Fibroblast of the aortic adventitia (primary cell): Measurements from ENCODE around the gene TOLLIP. TPM values are rescaled to one million over a fixed set of nuclear protein-coding genes. Genes with fewer than 3 reads are reported as not detected.

Source experiments
- DNase-seq: peaks from one replicate; pipeline ENCODE4 v3.0.0-alpha.2; 2010; ENCODE audit warnings: low read depth
- H3K4me3 ChIP-seq: 2 replicates; pipeline ENCODE4 v1.5.1; 2011; ENCODE audit warnings: low read depth, mild to moderate bottlenecking, control low read depth, low read length, moderate library complexity
- CTCF ChIP-seq: IDR thresholded peaks from 2 replicates; pipeline ENCODE4 v1.5.1; 2011; ENCODE audit warnings: mild to moderate bottlenecking, low read length, control low read depth, inconsistent platforms; ENCODE audit not compliant: insufficient read depth
- total RNA-seq: library from RNA; depleted of rRNA; stranded (reverse); fragments of >200 nt; gene quantifications from 2 replicates; pipeline ENCODE4 v1.2.3, GENCODE V29; 2012; ENCODE audit warnings: low replicate concordance

Gene TOLLIP
- total RNA-seq, 1 donor, result 25.4 TPM

- TF ChIP-seq CTCF, result no peak
- no peak for DNase-seq
- no peak overlapping the region for H3K4me3 ChIP-seq
These were observed 50.9 kb downstream of the TOLLIP start for GRCh38 chr11:1258401-1259075.

GRCh38 chr11:1257916-1258315, 51.5 kb downstream of the TOLLIP start:
- DNase-seq, result no peak
- H3K4me3 ChIP-seq, result no peak overlapping the region
- no peak for TF ChIP-seq CTCF

- TF ChIP-seq CTCF, result no peak
- no peak overlapping the region for H3K4me3 ChIP-seq
- DNase-seq, result no peak
These were observed 52.1 kb downstream of the TOLLIP start for GRCh38 chr11:1257366-1257765.

- no peak overlapping the region for H3K4me3 ChIP-seq
- TF ChIP-seq CTCF, result no peak
- no peak for DNase-seq
These were observed 53.0 kb downstream of the TOLLIP start for GRCh38 chr11:1256257-1257045.

- no peak overlapping the region for H3K4me3 ChIP-seq
- no peak for DNase-seq
- no peak for TF ChIP-seq CTCF
These were observed 54.3 kb downstream of the TOLLIP start for GRCh38 chr11:1255151-1255550.

GRCh38 chr11:1254733-1255132, 54.7 kb downstream of the TOLLIP start:
- TF ChIP-seq CTCF, result no peak
- no peak overlapping the region for H3K4me3 ChIP-seq
- DNase-seq, result no peak
